Fibroblast of lung (primary cell): ENCODE measurements around the gene TTLL10. TPM values are rescaled to one million over a fixed set of nuclear protein-coding genes. Genes with fewer than 3 reads are reported as not detected.

Source experiments
- DNase-seq, 2 donors: peaks; one replicate each; pipeline versions ENCODE4 v3.0.0 to v3.0.0-alpha.2; 2010; ENCODE audit warnings: low read depth in 2 of 2
- H2AFZ ChIP-seq: 2 replicates; pipeline ENCODE4 v1.5.1; 2012; ENCODE audit warnings: low read length, control low read depth, inconsistent platforms
- H3K27ac ChIP-seq: 2 replicates; pipeline ENCODE4 v1.5.1; 2011; ENCODE audit warnings: low read length, control low read depth; ENCODE audit not compliant: insufficient read depth
- H3K27me3 ChIP-seq: 2 replicates; pipeline ENCODE4 v1.5.1; 2011; ENCODE audit warnings: mild to moderate bottlenecking, low read length; ENCODE audit not compliant: control insufficient read depth, insufficient read depth
- H3K36me3 ChIP-seq: 2 replicates; pipeline ENCODE4 v1.5.1; 2011; ENCODE audit warnings: low read length; ENCODE audit not compliant: control insufficient read depth, insufficient read depth
- H3K4me1 ChIP-seq: 2 replicates; pipeline ENCODE4 v1.5.1; 2011; ENCODE audit warnings: low read length; ENCODE audit not compliant: control insufficient read depth, insufficient read depth; ENCODE audit errors: extremely low read depth
- H3K4me2 ChIP-seq: 2 replicates; pipeline ENCODE4 v1.5.1; 2011; ENCODE audit warnings: low read length, control low read depth; ENCODE audit not compliant: insufficient read depth; ENCODE audit errors: extremely low read depth
- H3K4me3 ChIP-seq, 4 experiments: fragments of 200-600 bp in 1 of 4; sonication (generic) in 1 of 4; replicated peaks in 1 of 4; 2 replicates each; pipeline ENCODE4 v1.5.1; 2011 to 2016; ENCODE audit warnings: low read length in 4 of 4, low read depth in 3 of 4, mild to moderate bottlenecking in 3 of 4, control low read depth in 2 of 4, inconsistent platforms in 1 of 4, mixed read lengths in 1 of 4; ENCODE audit not compliant: insufficient read depth in 1 of 4; ENCODE audit errors: control extremely low read depth in 1 of 4
- H3K79me2 ChIP-seq: 2 replicates; pipeline ENCODE4 v1.5.1; 2012; ENCODE audit warnings: mild to moderate bottlenecking, low read length, inconsistent platforms; ENCODE audit not compliant: control insufficient read depth, insufficient read depth
- H3K9ac ChIP-seq: 2 replicates; pipeline ENCODE4 v1.5.1; 2011; ENCODE audit warnings: mild to moderate bottlenecking, low read length, control low read depth; ENCODE audit not compliant: insufficient read depth
- H3K9me3 ChIP-seq: 2 replicates; pipeline ENCODE4 v1.5.1; 2012; ENCODE audit warnings: low read depth, low read length; ENCODE audit not compliant: control insufficient read depth, insufficient read depth
- H4K20me1 ChIP-seq: 2 replicates; pipeline ENCODE4 v1.5.1; 2011; ENCODE audit warnings: low read length; ENCODE audit not compliant: control insufficient read depth, insufficient read depth; ENCODE audit errors: extremely low read depth
- EZH2 ChIP-seq: IDR thresholded peaks from 2 replicates; pipeline ENCODE4 v1.5.1; 2012; ENCODE audit warnings: low read length, control low read depth, mild to moderate bottlenecking; ENCODE audit errors: missing control alignments
- polyA plus RNA-seq, 2 donors: library from polyadenylated mRNA; depleted of rRNA in 1 of 2; stranded (reverse) in 1 of 2; unstranded in 1 of 2; fragments of >200 nt; gene quantifications; 2 replicates each; pipeline ENCODE4 v1.2.1, GENCODE V29; 2011 to 2012; ENCODE audit warnings: missing spikeins in 1 of 2
- total RNA-seq: library from RNA; depleted of rRNA; stranded (reverse); fragments of >200 nt; gene quantifications from 2 replicates; pipeline ENCODE4 v1.2.1, GENCODE V29; 2014
- TF ChIP-seq, protein P1 (sequence below), 2 donors: IDR thresholded peaks in 1 of 2; conservative IDR thresholded peaks in 1 of 2; 1 replicate in 1 of 2; 2 replicates in 1 of 2; pipeline ENCODE4 v1.5.1; 2011 to 2012; ENCODE audit warnings: low read length in 2 of 2, control low read depth in 1 of 2, inconsistent platforms in 1 of 2, low read depth in 1 of 2, mild to moderate bottlenecking in 1 of 2

Gene TTLL10
- total and polyA plus RNA-seq, 2 donors (not counting 1 experiment from before 2014, with no cell fraction given), result not detected

DNA sequence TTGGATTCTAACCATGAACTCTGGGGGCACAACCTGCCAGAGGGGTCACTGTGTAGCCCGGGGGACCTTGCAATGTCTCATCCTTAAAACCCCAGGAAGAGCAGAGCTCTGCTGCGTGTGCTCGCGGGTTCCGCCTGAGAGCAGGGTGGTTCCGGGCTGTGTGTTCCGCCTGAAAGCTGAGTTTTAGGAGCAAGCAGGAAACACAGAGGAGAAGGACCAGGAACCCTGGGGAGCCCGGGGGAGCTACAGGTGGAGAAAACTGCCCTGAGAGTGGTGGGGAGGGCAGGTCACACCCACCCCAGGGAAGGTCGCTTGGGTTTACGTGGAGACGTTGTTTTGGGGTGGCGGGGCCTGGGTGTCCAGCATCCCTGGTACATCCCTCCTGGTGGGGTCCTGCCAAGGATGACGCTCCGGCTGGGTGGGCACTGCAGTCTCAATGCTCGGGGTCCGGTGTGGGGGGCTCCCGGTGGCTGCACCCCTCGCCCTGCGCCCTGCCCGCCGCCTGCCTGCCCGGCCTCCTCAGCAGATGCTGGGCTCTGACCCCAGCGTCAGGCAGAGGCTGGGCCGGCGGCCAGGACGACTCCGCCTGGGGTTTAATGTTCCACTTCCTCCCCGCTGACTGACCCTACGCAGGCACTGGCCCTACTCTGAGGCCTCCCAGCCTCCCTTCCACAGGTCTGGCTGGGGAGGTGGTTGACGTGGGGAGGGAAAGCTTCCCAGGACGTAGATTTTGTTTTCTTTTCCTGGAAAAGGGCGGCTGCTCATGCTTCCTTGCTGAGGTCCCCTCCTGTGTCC lies 40.5 kb upstream of the TTLL10 start:
- Histone ChIP-seq H3K9me3 (no peaks in the 10 kb centered on the region), H3K27ac (no peak overlapping the region), H4K20me1 (no peaks in the 10 kb centered on the region), H3K36me3 (no peaks in the 10 kb centered on the region), H3K27me3 (peaks cover 3% of the 10 kb centered on the region), H2AFZ (peak overlapping the region; percentile 41), H3K4me3 (no peak overlapping the region), H3K4me1 (no peaks in the 10 kb centered on the region), H3K4me2 (peak overlapping the region; percentile 35), H3K79me2 (no peaks in the 10 kb centered on the region), H3K9ac (no peak overlapping the region)
- TF ChIP-seq EZH2, result no peak
- TF ChIP-seq, protein P1, sequence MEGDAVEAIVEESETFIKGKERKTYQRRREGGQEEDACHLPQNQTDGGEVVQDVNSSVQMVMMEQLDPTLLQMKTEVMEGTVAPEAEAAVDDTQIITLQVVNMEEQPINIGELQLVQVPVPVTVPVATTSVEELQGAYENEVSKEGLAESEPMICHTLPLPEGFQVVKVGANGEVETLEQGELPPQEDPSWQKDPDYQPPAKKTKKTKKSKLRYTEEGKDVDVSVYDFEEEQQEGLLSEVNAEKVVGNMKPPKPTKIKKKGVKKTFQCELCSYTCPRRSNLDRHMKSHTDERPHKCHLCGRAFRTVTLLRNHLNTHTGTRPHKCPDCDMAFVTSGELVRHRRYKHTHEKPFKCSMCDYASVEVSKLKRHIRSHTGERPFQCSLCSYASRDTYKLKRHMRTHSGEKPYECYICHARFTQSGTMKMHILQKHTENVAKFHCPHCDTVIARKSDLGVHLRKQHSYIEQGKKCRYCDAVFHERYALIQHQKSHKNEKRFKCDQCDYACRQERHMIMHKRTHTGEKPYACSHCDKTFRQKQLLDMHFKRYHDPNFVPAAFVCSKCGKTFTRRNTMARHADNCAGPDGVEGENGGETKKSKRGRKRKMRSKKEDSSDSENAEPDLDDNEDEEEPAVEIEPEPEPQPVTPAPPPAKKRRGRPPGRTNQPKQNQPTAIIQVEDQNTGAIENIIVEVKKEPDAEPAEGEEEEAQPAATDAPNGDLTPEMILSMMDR (conservative IDR thresholded peaks at IDR 0.05 in 1 of 2, IDR thresholded peaks at IDR 0.05 in 1 of 2; ENCODE audit: low read depth in 1 of 2, low read length in 2 of 2), result no peak
- DNase-seq, result peak in 1 of 2 donors; percentile 69

DNA sequence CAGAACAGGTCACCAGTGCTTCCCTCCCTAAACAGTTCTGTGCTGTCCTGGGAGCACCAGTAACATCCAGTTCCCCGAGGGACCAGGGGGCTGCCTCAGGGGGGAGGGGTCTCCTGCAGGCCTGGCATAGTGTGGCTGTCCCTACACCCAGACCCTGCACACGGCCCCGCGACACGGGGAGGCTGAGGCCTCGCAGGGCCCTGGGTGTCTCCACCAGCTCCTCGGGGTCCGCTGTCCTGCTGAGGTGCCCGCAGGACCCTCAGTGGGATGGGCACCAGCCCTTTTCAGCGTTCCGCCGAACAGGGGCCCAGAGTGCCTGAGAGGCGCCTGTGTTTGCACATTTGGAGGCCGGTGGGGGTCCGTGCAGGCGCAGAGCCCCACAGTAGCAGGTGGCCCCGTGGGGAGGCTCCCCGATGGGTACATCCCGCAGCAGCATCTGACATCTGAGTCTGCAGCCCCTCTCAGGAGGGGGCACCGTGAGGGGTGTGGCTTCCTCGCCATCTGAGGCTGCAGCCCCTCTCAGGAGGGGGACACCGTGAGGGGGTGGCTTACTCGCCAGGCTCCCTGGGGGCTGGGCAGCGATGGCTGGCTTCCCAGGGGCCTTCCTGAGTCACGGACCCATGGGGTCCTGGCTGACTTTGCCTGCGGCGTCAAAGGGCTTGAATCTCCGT lies 39.2 kb upstream of the TTLL10 start:
- no peaks in the 10 kb centered on the region for H3K79me2 ChIP-seq
- no peak overlapping the region for H3K4me2 ChIP-seq
- no peaks in the 10 kb centered on the region for H4K20me1 ChIP-seq
- no peak for TF ChIP-seq EZH2
- TF ChIP-seq, protein P1 (conservative IDR thresholded peaks at IDR 0.05 in 1 of 2, IDR thresholded peaks at IDR 0.05 in 1 of 2; ENCODE audit: low read depth in 1 of 2, low read length in 2 of 2), result no peak
- no peaks in the 10 kb centered on the region for H3K9me3 ChIP-seq
- no peaks in the 10 kb centered on the region for H3K4me1 ChIP-seq
- H3K27ac ChIP-seq, result no peak overlapping the region
- H3K27me3 ChIP-seq, result peaks cover 3% of the 10 kb centered on the region
- no peaks in the 10 kb centered on the region for H3K36me3 ChIP-seq
- H3K4me3 ChIP-seq, result no peak overlapping the region
- no peak overlapping the region for H3K9ac ChIP-seq
- H2AFZ ChIP-seq, result no peak overlapping the region
- no peak for DNase-seq

DNA sequence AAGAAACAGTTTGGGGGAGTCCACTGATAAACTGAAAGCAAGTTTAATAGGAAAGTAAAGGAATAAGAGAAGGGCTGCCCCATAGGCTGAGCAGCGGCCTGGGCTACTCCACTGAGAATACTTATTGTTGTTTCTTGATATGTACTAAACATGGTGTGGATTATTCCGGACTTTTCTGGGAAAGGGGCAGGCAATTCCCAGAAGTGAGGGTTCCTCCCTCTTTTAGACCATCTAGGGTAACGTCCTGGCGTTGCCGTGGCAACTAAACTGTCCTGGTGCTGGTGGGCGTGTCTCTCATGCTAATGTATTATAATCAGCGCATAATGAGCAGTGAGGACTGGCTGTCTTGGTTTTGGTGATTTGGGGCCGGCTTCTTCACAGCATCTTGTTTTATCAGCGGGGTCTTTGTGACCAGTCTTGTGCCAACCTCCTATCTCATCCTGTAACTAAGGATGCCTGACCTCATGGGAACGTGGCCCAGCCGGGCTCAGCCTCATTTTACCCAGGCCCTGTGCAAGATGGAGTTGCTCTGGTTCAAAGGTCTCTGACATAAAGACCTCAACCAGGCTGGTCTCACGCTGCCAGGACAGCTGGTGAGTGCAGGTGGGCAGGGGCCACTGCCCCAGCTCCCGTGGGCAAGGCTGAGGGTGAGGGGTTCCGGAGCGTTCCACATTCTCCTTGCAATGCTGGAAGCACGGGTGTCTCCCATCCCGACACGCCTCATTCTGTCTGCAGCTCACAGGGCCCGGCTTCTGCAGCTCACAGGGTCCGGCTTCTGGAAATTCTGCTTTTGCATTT lies 38.1 kb upstream of the TTLL10 start:
- no peaks in the 10 kb centered on the region for H3K36me3 ChIP-seq
- H3K9ac ChIP-seq, result no peak overlapping the region
- H4K20me1 ChIP-seq, result no peaks in the 10 kb centered on the region
- H3K4me2 ChIP-seq, result no peak overlapping the region
- H3K27ac ChIP-seq, result no peak overlapping the region
- peak; percentile 12 to 25 for DNase-seq
- no peak overlapping the region for H2AFZ ChIP-seq
- TF ChIP-seq EZH2, result no peak
- TF ChIP-seq, protein P1 (conservative IDR thresholded peaks at IDR 0.05 in 1 of 2, IDR thresholded peaks at IDR 0.05 in 1 of 2; ENCODE audit: low read depth in 1 of 2, low read length in 2 of 2), result no peak
- no peak overlapping the region for H3K4me3 ChIP-seq
- no peaks in the 10 kb centered on the region for H3K79me2 ChIP-seq
- H3K27me3 ChIP-seq, result no peaks in the 10 kb centered on the region
- H3K9me3 ChIP-seq, result no peaks in the 10 kb centered on the region
- no peaks in the 10 kb centered on the region for H3K4me1 ChIP-seq
